ENCODE measurements around the gene CPT1B.

DNA sequence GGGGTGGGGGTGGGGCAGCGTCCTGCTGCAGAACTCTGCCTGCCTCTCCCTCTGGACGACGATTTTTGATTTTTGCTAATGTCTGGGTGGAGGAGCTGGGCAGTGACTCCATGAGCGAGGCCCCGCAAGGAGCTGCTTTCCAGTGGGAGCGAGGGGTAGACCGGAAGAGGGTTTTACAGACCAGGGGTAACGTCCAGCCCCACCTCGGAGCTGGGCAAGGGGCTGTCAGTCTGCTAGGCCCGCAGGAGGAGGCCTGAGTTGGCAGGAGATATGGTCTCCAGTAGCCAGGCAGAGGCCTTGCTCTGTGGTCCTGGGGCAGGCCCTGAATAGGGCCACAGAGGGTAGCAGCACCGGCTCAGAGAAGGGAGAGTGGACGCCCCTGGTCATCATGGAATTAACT, 31.4 kb upstream of the CPT1B start:
- TF ChIP-seq, protein P1, sequence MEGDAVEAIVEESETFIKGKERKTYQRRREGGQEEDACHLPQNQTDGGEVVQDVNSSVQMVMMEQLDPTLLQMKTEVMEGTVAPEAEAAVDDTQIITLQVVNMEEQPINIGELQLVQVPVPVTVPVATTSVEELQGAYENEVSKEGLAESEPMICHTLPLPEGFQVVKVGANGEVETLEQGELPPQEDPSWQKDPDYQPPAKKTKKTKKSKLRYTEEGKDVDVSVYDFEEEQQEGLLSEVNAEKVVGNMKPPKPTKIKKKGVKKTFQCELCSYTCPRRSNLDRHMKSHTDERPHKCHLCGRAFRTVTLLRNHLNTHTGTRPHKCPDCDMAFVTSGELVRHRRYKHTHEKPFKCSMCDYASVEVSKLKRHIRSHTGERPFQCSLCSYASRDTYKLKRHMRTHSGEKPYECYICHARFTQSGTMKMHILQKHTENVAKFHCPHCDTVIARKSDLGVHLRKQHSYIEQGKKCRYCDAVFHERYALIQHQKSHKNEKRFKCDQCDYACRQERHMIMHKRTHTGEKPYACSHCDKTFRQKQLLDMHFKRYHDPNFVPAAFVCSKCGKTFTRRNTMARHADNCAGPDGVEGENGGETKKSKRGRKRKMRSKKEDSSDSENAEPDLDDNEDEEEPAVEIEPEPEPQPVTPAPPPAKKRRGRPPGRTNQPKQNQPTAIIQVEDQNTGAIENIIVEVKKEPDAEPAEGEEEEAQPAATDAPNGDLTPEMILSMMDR (IDR thresholded peaks at IDR 0.05): no peak
- TF ChIP-seq ZFX (IDR thresholded peaks at IDR 0.05; ENCODE audit: borderline replicate concordance): no peak

All from 22Rv1 (cell line).